H1 (cell line): ENCODE data around the gene CNTN5. TPM values are rescaled to one million over a fixed set of nuclear protein-coding genes. Genes with fewer than 3 reads are reported as not detected.
"Not testable (repeated sequence)": the region's sequence is repeated elsewhere in the genome, so short reads cannot be mapped to it uniquely, and the experiment has no call there.

ENCODE experiments used
- CTCF ChIA-PET: fragments of 300-600 bp; sonication (Branson Sonifier 250); formaldehyde crosslinking; loops from one replicate; lab custom pipeline; 2021; ENCODE audit not compliant: partially characterized antibody; lab: Charles Lee
- POLR2A ChIA-PET: fragments of 300-600 bp; sonication (Branson Sonifier 250); formaldehyde crosslinking; loops from one replicate; lab custom pipeline; 2021; ENCODE audit warnings: inconsistent platforms; ENCODE audit not compliant: partially characterized antibody; lab: Charles Lee
- DNase-seq, 2 experiments: peaks; one replicate each; pipeline versions ENCODE4 v3.0.0 to v3.0.0-alpha.2; 2010 to 2022; ENCODE audit warnings: low spot score in 2 of 2, low read depth in 1 of 2, mixed read lengths in 1 of 2
- FAIRE-seq: peaks from 2 replicates; lab custom pipeline; 2011; peaks lifted over from hg19 to GRCh38; lab: Jason Lieb, UNC
- H2AFZ ChIP-seq: 2 replicates; pipeline ENCODE4 v1.8.1; 2012; ENCODE audit warnings: low read length, inconsistent platforms
- H2AK5ac ChIP-seq: 2 replicates; pipeline ENCODE4 v1.6.1; 2013; ENCODE audit warnings: low read depth, low read length
- H2BK120ac ChIP-seq: replicated peaks from 2 replicates; pipeline ENCODE3; 2013; ENCODE audit warnings: low read depth, low read length, inconsistent platforms
- H2BK12ac ChIP-seq: 2 replicates; pipeline ENCODE4 v1.6.1; 2013; ENCODE audit warnings: low read depth, low read length
- H2BK15ac ChIP-seq: 2 replicates; pipeline ENCODE4 v1.6.1; 2013; ENCODE audit warnings: low read length
- H2BK20ac ChIP-seq: 2 replicates; pipeline ENCODE4 v1.6.1; 2013; ENCODE audit warnings: low read length
- H2BK5ac ChIP-seq: 2 replicates; pipeline ENCODE4 v1.6.1; 2013; ENCODE audit warnings: low read depth, low read length
- H3K14ac ChIP-seq: 2 replicates; pipeline ENCODE4 v1.6.1; 2013; ENCODE audit warnings: inconsistent platforms; ENCODE audit not compliant: insufficient read length
- H3K18ac ChIP-seq: 2 replicates; pipeline ENCODE4 v1.6.1; 2013; ENCODE audit warnings: low read length; ENCODE audit errors: extremely low read depth
- H3K23ac ChIP-seq: 2 replicates; pipeline ENCODE4 v1.6.1; 2013; ENCODE audit warnings: inconsistent platforms; ENCODE audit not compliant: insufficient read length
- H3K23me2 ChIP-seq: 2 replicates; pipeline ENCODE4 v1.6.1; 2013; ENCODE audit warnings: low read depth, low read length
- H3K27ac ChIP-seq: 2 replicates; pipeline ENCODE4 v1.6.1; 2011; ENCODE audit warnings: low read depth, low read length, inconsistent platforms
- H3K27me3 ChIP-seq, 4 experiments: replicated peaks in 1 of 4; 1 replicate in 1 of 4; 2 replicates in 3 of 4; pipeline versions ENCODE4 v1.6.1 to v1.8.1; 2011 to 2013; ENCODE audit warnings: low read length in 3 of 4, mild to moderate bottlenecking in 3 of 4, inconsistent platforms in 2 of 4, mixed read lengths in 2 of 4, moderate library complexity in 1 of 4; ENCODE audit not compliant: control insufficient read depth in 3 of 4, insufficient read depth in 3 of 4; ENCODE audit errors: extremely low read depth in 1 of 4
- H3K36me3 ChIP-seq, 4 experiments: 2 replicates each; pipeline versions ENCODE4 v1.6.1 to v1.8.1; 2011 to 2013; ENCODE audit warnings: mild to moderate bottlenecking in 4 of 4, low read length in 3 of 4, moderate library complexity in 2 of 4, control low read depth in 1 of 4, inconsistent platforms in 1 of 4; ENCODE audit not compliant: insufficient read depth in 4 of 4, control insufficient read depth in 2 of 4
- H3K4ac ChIP-seq: replicated peaks from 2 replicates; pipeline ENCODE3; 2013; ENCODE audit warnings: low read length, low read depth, mixed read lengths, inconsistent platforms; ENCODE audit not compliant: insufficient read length
- H3K4me1 ChIP-seq, 4 experiments: replicated peaks in 1 of 4; 1 replicate in 1 of 4; 2 replicates in 3 of 4; pipeline versions ENCODE4 v1.6.1 to v1.8.1; 2011 to 2013; ENCODE audit warnings: low read length in 3 of 4, inconsistent platforms in 2 of 4, mixed read lengths in 1 of 4; ENCODE audit not compliant: insufficient read depth in 4 of 4, control insufficient read depth in 3 of 4
- H3K4me2 ChIP-seq, 2 experiments: 2 replicates each; pipeline versions ENCODE4 v1.6.1 to v1.8.1; 2011 to 2013; ENCODE audit warnings: low read depth in 2 of 2, low read length in 2 of 2, control low read depth in 1 of 2, inconsistent platforms in 1 of 2, mild to moderate bottlenecking in 1 of 2; ENCODE audit not compliant: insufficient read depth in 1 of 2
- H3K4me3 ChIP-seq, 4 experiments: fragments of 200-600, 300-600 bp in 1 of 4; sonication (generic), shearing (Covaris generic), sonication (Bioruptor Twin) in 1 of 4; 2 replicates each; pipeline versions ENCODE4 v1.5.1 to v1.8.1; 2011 to 2016; ENCODE audit warnings: low read length in 4 of 4, low read depth in 3 of 4, control low read depth in 2 of 4, inconsistent platforms in 2 of 4, mild to moderate bottlenecking in 2 of 4, mixed read lengths in 1 of 4, moderate library complexity in 1 of 4; ENCODE audit not compliant: insufficient read depth in 2 of 4; ENCODE audit errors: extremely low read depth in 1 of 4
- H3K56ac ChIP-seq: replicated peaks from 2 replicates; pipeline ENCODE3; 2013; ENCODE audit warnings: low read depth, mild to moderate bottlenecking, mixed read lengths, low read length, inconsistent platforms; ENCODE audit not compliant: insufficient read length
- H3K79me1 ChIP-seq: 2 replicates; pipeline ENCODE4 v1.6.1; 2013; ENCODE audit warnings: low read depth, low read length, control low read depth
- H3K79me2 ChIP-seq, 2 experiments: 2 replicates each; pipeline versions ENCODE4 v1.6.1 to v1.8.1; 2012 to 2013; ENCODE audit warnings: low read length in 2 of 2, mild to moderate bottlenecking in 2 of 2, inconsistent platforms in 1 of 2; ENCODE audit not compliant: insufficient read depth in 2 of 2, control insufficient read depth in 1 of 2
- H3K9ac ChIP-seq, 4 experiments: replicated peaks in 1 of 4; 1 replicate in 1 of 4; 2 replicates in 3 of 4; pipeline versions ENCODE4 v1.6.1 to v1.8.1; 2011 to 2013; ENCODE audit warnings: low read depth in 3 of 4, low read length in 3 of 4, control low read depth in 2 of 4, mild to moderate bottlenecking in 2 of 4, moderate library complexity in 2 of 4, inconsistent platforms in 1 of 4; ENCODE audit errors: extremely low read depth in 1 of 4
- H3K9me3 ChIP-seq, 2 experiments: 2 replicates each; pipeline versions ENCODE4 v1.6.1 to v1.8.1; 2012 to 2013; ENCODE audit warnings: mild to moderate bottlenecking in 2 of 2, moderate library complexity in 2 of 2, control low read depth in 1 of 2, inconsistent platforms in 1 of 2, low read depth in 1 of 2, low read length in 1 of 2, mixed read lengths in 1 of 2; ENCODE audit not compliant: insufficient read depth in 2 of 2
- H4K20me1 ChIP-seq, 2 experiments: replicated peaks in 1 of 2; 2 replicates each; pipeline versions ENCODE3 to v1.8.1; 2011 to 2013; ENCODE audit warnings: inconsistent platforms in 2 of 2, low read length in 2 of 2, mild to moderate bottlenecking in 1 of 2; ENCODE audit not compliant: insufficient read depth in 2 of 2, control insufficient read depth in 1 of 2
- H4K5ac ChIP-seq: 2 replicates; pipeline ENCODE4 v1.6.1; 2013; ENCODE audit warnings: low read length, low read depth, mixed read lengths, inconsistent platforms; ENCODE audit not compliant: insufficient read length
- H4K8ac ChIP-seq: 2 replicates; pipeline ENCODE4 v1.8.0; 2013; ENCODE audit warnings: mild to moderate bottlenecking, moderate library complexity, low read length, inconsistent platforms; ENCODE audit not compliant: insufficient read depth; ENCODE audit errors: extremely low read depth
- H4K91ac ChIP-seq: replicated peaks from 2 replicates; pipeline ENCODE3; 2013; ENCODE audit warnings: low read length, mixed read lengths, inconsistent platforms; ENCODE audit not compliant: insufficient read length
- CTCF ChIP-seq, 3 experiments: IDR thresholded peaks; 1 replicate in 2 of 3; 2 replicates in 1 of 3; pipeline versions ENCODE4 v1.5.1 to v1.6.1; 2011; ENCODE audit warnings: low read length in 3 of 3, mild to moderate bottlenecking in 3 of 3, inconsistent platforms in 2 of 3, low read depth in 1 of 3, moderate library complexity in 1 of 3; ENCODE audit not compliant: insufficient read depth in 1 of 3; ENCODE audit errors: control extremely low read depth in 1 of 3
- RAD21 ChIP-seq, 2 experiments: IDR thresholded peaks in 1 of 2; conservative IDR thresholded peaks in 1 of 2; 2 replicates each; pipeline ENCODE4 v1.6.1; 2011; ENCODE audit warnings: low read depth in 2 of 2, low read length in 2 of 2, improper control_type of control experiment in 1 of 2, inconsistent platforms in 1 of 2, mild to moderate bottlenecking in 1 of 2, moderate library complexity in 1 of 2
- WGBS, 2 experiments: shearing (Covaris generic) in 1 of 2; methylation state at CpG; one replicate each; pipeline versions ENCODE4 v1.1.6 to v1.1.7; 2013 to 2015; ENCODE audit warnings: low lambda C conversion rate in 2 of 2, mixed read lengths in 2 of 2, inconsistent platforms in 1 of 2, low coverage in 1 of 2, missing lambda C conversion rate in 1 of 2; ENCODE audit not compliant: insufficient replicate concordance in 2 of 2, insufficient coverage in 1 of 2, insufficient read length in 1 of 2; ENCODE audit errors: extremely low coverage in 1 of 2, missing lambda C conversion rate in 1 of 2; 5-methylcytosine and 5-hydroxymethylcytosine counted together
- polyA plus RNA-seq, 7 experiments: library from polyadenylated mRNA; depleted of rRNA in 3 of 7; stranded (reverse) in 5 of 7; unstranded in 2 of 7; fragments of >200 nt in 5 of 7; fragments of 200-250 nt in 2 of 7; gene quantifications; 1 replicate in 5 of 7; 2 replicates in 1 of 7; 4 replicates in 1 of 7; pipeline versions ENCODE4 v1.2.1 to v1.2.3, GENCODE V29; 2011 to 2013; ENCODE audit warnings: missing spikeins in 2 of 7, mixed read lengths in 2 of 7
- total RNA-seq: library from RNA; stranded (reverse); fragmentation: NEBNext Ultra II Directional; extraction: Animal tissue kit (Norgen Biotek cat#: 25700); gene quantifications from 2 replicates; pipeline ENCODE4 v1.2.1, GENCODE V29; 2021

CNTN5 gene
- total and polyA plus RNA-seq, 2 of the 8 experiments (the other 6 are each of a cell fraction or from before 2014, with no cell fraction given), result not detected

- H2BK15ac ChIP-seq, H3K4me1 ChIP-seq, H3K23me2 ChIP-seq, FAIRE-seq, H3K4ac ChIP-seq, H2AFZ ChIP-seq, H4K20me1 ChIP-seq, H3K23ac ChIP-seq, H3K27ac ChIP-seq, H3K79me1 ChIP-seq, H2BK5ac ChIP-seq, H3K14ac ChIP-seq, H2AK5ac ChIP-seq, H3K4me3 ChIP-seq, H4K91ac ChIP-seq, H3K9ac ChIP-seq, H3K4me2 ChIP-seq, POLR2A ChIA-PET, H3K79me2 ChIP-seq, H3K9me3 ChIP-seq, H3K36me3 ChIP-seq, H4K8ac ChIP-seq, DNase-seq, H3K27me3 ChIP-seq, H2BK20ac ChIP-seq, H3K56ac ChIP-seq, H4K5ac ChIP-seq, H3K18ac ChIP-seq, H2BK12ac ChIP-seq, H2BK120ac ChIP-seq: not testable (repeated sequence)
- TF ChIP-seq RAD21 (IDR thresholded peaks at IDR 0.05 in 1 of 2, conservative IDR thresholded peaks at IDR 0.05 in 1 of 2; ENCODE audit: low read depth in 2 of 2, low read length in 2 of 2), result peak; percentile 13 to 29; a peak in 1 of 4 replicates
- TF ChIP-seq CTCF (IDR thresholded peaks at IDR 0.05; ENCODE audit: control extremely low read depth in 1 of 3, insufficient read depth in 1 of 3, low read depth in 1 of 3, low read length in 3 of 3), result peak in 1 of 3 experiments; percentile 13; a peak in 1 of 4 replicates
- WGBS, 2 experiments, result 92% methylated on average over 6 of the region's 6 CpGs; no CpG with 5 or more reads in 1 of the 2 experiments
- CTCF ChIA-PET, result interaction anchor here (0.7 to 1.4 kb wide), 3 partner anchors 70 to 269 kb away, joined by 3 read pairs; no protein-coding TSS in a partner anchor
These were observed 1236.6 kb downstream of the CNTN5 start for GRCh38 chr11:100257238-100257803.
